ENCODE results near the gene GRIK1. TPM values are rescaled to one million over a fixed set of nuclear protein-coding genes. Genes with fewer than 3 reads are reported as not detected.

The GRIK1 gene
- polyA plus RNA-seq, 1 donor from 2014 or later, result 8.7 TPM

- Histone ChIP-seq H4K20me1 (ENCODE audit: insufficient read depth) (no peaks in the 10 kb centered on the region), H3K9ac (ENCODE audit: low read length) (no peak overlapping the region), H3K4me3 (ENCODE audit: low read length) (no peak overlapping the region), H3K9me3 (ENCODE audit: low read length) (no peaks in the 10 kb centered on the region), H3K27me3 (ENCODE audit: insufficient read depth, low read depth, low read length) (no peaks in the 10 kb centered on the region), H3K36me3 (ENCODE audit: insufficient read depth, low read length) (no peaks in the 10 kb centered on the region), H2AFZ (ENCODE audit: low read depth, low read length) (no peak overlapping the region), H3K79me2 (replicated peaks; ENCODE audit: insufficient read depth, low read length) (no peaks in the 10 kb centered on the region), H3K9me2 (ENCODE audit: insufficient read depth, low read length) (no peaks in the 10 kb centered on the region), H3F3A (ENCODE audit: insufficient read depth, low read length, poor library complexity, severe bottlenecking) (no peaks in the 10 kb centered on the region), H3K4me2 (ENCODE audit: low read length) (no peak overlapping the region), H3K27ac (ENCODE audit: low read length) (no peak overlapping the region)
- TF ChIP-seq TAF1 (IDR thresholded peaks at IDR 0.05; ENCODE audit: low read depth) (no peak), MXI1 (conservative IDR thresholded peaks at IDR 0.05; ENCODE audit: poor library complexity, severe bottlenecking) (no peak), SMC3 (conservative IDR thresholded peaks at IDR 0.05; ENCODE audit: poor library complexity) (no peak), EZH2 (IDR thresholded peaks at IDR 0.05; ENCODE audit: borderline replicate concordance, insufficient read depth, low read length, poor library complexity, severe bottlenecking) (no peak), RAD21 (conservative IDR thresholded peaks at IDR 0.05) (no peak), EP300 (conservative IDR thresholded peaks at IDR 0.05; ENCODE audit: poor library complexity, severe bottlenecking) (no peak), POLR2AphosphoS5 (IDR thresholded peaks at IDR 0.05) (no peak)
- TF ChIP-seq, protein P1, sequence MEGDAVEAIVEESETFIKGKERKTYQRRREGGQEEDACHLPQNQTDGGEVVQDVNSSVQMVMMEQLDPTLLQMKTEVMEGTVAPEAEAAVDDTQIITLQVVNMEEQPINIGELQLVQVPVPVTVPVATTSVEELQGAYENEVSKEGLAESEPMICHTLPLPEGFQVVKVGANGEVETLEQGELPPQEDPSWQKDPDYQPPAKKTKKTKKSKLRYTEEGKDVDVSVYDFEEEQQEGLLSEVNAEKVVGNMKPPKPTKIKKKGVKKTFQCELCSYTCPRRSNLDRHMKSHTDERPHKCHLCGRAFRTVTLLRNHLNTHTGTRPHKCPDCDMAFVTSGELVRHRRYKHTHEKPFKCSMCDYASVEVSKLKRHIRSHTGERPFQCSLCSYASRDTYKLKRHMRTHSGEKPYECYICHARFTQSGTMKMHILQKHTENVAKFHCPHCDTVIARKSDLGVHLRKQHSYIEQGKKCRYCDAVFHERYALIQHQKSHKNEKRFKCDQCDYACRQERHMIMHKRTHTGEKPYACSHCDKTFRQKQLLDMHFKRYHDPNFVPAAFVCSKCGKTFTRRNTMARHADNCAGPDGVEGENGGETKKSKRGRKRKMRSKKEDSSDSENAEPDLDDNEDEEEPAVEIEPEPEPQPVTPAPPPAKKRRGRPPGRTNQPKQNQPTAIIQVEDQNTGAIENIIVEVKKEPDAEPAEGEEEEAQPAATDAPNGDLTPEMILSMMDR (IDR thresholded peaks at IDR 0.05; ENCODE audit: poor library complexity, severe bottlenecking), result no peak
- TF ChIP-seq, protein P2, sequence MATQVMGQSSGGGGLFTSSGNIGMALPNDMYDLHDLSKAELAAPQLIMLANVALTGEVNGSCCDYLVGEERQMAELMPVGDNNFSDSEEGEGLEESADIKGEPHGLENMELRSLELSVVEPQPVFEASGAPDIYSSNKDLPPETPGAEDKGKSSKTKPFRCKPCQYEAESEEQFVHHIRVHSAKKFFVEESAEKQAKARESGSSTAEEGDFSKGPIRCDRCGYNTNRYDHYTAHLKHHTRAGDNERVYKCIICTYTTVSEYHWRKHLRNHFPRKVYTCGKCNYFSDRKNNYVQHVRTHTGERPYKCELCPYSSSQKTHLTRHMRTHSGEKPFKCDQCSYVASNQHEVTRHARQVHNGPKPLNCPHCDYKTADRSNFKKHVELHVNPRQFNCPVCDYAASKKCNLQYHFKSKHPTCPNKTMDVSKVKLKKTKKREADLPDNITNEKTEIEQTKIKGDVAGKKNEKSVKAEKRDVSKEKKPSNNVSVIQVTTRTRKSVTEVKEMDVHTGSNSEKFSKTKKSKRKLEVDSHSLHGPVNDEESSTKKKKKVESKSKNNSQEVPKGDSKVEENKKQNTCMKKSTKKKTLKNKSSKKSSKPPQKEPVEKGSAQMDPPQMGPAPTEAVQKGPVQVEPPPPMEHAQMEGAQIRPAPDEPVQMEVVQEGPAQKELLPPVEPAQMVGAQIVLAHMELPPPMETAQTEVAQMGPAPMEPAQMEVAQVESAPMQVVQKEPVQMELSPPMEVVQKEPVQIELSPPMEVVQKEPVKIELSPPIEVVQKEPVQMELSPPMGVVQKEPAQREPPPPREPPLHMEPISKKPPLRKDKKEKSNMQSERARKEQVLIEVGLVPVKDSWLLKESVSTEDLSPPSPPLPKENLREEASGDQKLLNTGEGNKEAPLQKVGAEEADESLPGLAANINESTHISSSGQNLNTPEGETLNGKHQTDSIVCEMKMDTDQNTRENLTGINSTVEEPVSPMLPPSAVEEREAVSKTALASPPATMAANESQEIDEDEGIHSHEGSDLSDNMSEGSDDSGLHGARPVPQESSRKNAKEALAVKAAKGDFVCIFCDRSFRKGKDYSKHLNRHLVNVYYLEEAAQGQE (IDR thresholded peaks at IDR 0.05; ENCODE audit: borderline replicate concordance), result no peak
These were observed 146.1 kb downstream of the GRIK1 start for GRCh38 chr21:29793712-29794111.

DNA sequence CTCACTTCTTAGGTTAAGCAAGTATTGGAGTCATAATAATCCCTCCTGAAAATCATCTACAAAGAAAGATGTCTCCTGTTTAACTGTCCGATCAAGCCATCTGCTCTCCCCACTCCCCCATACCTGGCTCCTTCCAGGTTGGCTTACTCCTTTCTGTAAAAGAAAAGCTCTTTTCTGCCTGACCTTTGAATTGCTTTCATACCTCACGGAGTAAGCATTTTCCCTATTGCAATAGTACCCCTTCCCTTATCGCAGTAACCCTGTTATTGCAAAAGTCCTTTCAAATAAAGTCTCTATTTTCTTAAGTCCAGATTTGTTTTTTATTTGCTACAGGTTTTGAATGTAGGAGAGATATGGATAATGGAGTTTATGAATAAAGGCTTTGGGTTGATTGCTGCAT, 150.4 kb downstream of the GRIK1 start:
- no peaks in the 10 kb centered on the region for H3K9me3 ChIP-seq (ENCODE audit: low read length)
- H3K36me3 ChIP-seq (ENCODE audit: insufficient read depth, low read length), result no peaks in the 10 kb centered on the region
- no peak overlapping the region for H3K9ac ChIP-seq (ENCODE audit: low read length)
- TF ChIP-seq, protein P1 (IDR thresholded peaks at IDR 0.05; ENCODE audit: poor library complexity, severe bottlenecking), result no peak
- no peak for TF ChIP-seq EP300 (conservative IDR thresholded peaks at IDR 0.05; ENCODE audit: poor library complexity, severe bottlenecking)
- TF ChIP-seq, protein P2 (IDR thresholded peaks at IDR 0.05; ENCODE audit: borderline replicate concordance), result no peak
- no peak for TF ChIP-seq POLR2AphosphoS5 (IDR thresholded peaks at IDR 0.05)
- no peak for TF ChIP-seq SMC3 (conservative IDR thresholded peaks at IDR 0.05; ENCODE audit: poor library complexity)
- TF ChIP-seq EZH2 (IDR thresholded peaks at IDR 0.05; ENCODE audit: borderline replicate concordance, insufficient read depth, low read length, poor library complexity, severe bottlenecking), result no peak
- TF ChIP-seq TAF1 (IDR thresholded peaks at IDR 0.05; ENCODE audit: low read depth), result no peak
- H4K20me1 ChIP-seq (ENCODE audit: insufficient read depth), result no peaks in the 10 kb centered on the region
- H3K27me3 ChIP-seq (ENCODE audit: insufficient read depth, low read depth, low read length), result no peaks in the 10 kb centered on the region
- H3K27ac ChIP-seq (ENCODE audit: low read length), result no peak overlapping the region
- H2AFZ ChIP-seq (ENCODE audit: low read depth, low read length), result no peak overlapping the region
- H3K9me2 ChIP-seq (ENCODE audit: insufficient read depth, low read length), result no peaks in the 10 kb centered on the region
- H3K4me2 ChIP-seq (ENCODE audit: low read length), result no peak overlapping the region
- no peaks in the 10 kb centered on the region for H3F3A ChIP-seq (ENCODE audit: insufficient read depth, low read length, poor library complexity, severe bottlenecking)
- no peak overlapping the region for H3K4me3 ChIP-seq (ENCODE audit: low read length)
- no peaks in the 10 kb centered on the region for H3K79me2 ChIP-seq (replicated peaks; ENCODE audit: insufficient read depth, low read length)
